NCI-H345 (cell line): ENCODE measurements around the gene FOXN1.

Experiments
- DNase-seq: peaks from one replicate; lab custom pipeline; 2025; lab: John Stamatoyannopoulos, UW

The FOXN1 gene

GRCh38 chr17:28524476-28525424 lies 18.6 kb downstream of the FOXN1 start:
- DNase-seq = no peak

- DNase-seq = no peak
Observed at GRCh38 chr17:28526381-28526780, 20.2 kb downstream of the FOXN1 start.

- DNase-seq = no peak
Observed at GRCh38 chr17:28527181-28527681, 21.1 kb downstream of the FOXN1 start.

- no peak for DNase-seq
Observed at GRCh38 chr17:28527859-28528258, 21.7 kb downstream of the FOXN1 start.

GRCh38 chr17:28528327-28529012 lies 22.3 kb downstream of the FOXN1 start:
- no peak for DNase-seq

GRCh38 chr17:28529013-28529400 lies 22.9 kb downstream of the FOXN1 start:
- DNase-seq = no peak

GRCh38 chr17:28530250-28530649 lies 24.1 kb downstream of the FOXN1 start:
- DNase-seq = no peak

- DNase-seq = no peak
Observed at GRCh38 chr17:28530926-28531325, 24.8 kb downstream of the FOXN1 start.

GRCh38 chr17:28532050-28532960 lies 26.2 kb downstream of the FOXN1 start:
- DNase-seq = no peak

- DNase-seq = no peak
Observed at GRCh38 chr17:28533091-28533807, 27.1 kb downstream of the FOXN1 start.

- DNase-seq = no peak
Observed at GRCh38 chr17:28534740-28535375, 28.7 kb downstream of the FOXN1 start.

- DNase-seq = no peak
Observed at GRCh38 chr17:28536532-28537218, 30.5 kb downstream of the FOXN1 start.

- DNase-seq = no peak
Observed at GRCh38 chr17:28537219-28537610, 31.1 kb downstream of the FOXN1 start.

GRCh38 chr17:28538296-28538895 lies 32.2 kb downstream of the FOXN1 start:
- DNase-seq = no peak

GRCh38 chr17:28540231-28540630 lies 34.1 kb downstream of the FOXN1 start:
- DNase-seq = no peak

- no peak for DNase-seq
Observed at GRCh38 chr17:28541439-28541838, 35.3 kb downstream of the FOXN1 start.

GRCh38 chr17:28544402-28545140 lies 38.4 kb downstream of the FOXN1 start:
- DNase-seq = no peak

GRCh38 chr17:28545141-28545503 lies 39.0 kb downstream of the FOXN1 start:
- DNase-seq = no peak

GRCh38 chr17:28545787-28546415 lies 39.8 kb downstream of the FOXN1 start:
- DNase-seq = no peak
